Measurements from ENCODE around the gene PRTFDC1.

The PRTFDC1 gene

DNA sequence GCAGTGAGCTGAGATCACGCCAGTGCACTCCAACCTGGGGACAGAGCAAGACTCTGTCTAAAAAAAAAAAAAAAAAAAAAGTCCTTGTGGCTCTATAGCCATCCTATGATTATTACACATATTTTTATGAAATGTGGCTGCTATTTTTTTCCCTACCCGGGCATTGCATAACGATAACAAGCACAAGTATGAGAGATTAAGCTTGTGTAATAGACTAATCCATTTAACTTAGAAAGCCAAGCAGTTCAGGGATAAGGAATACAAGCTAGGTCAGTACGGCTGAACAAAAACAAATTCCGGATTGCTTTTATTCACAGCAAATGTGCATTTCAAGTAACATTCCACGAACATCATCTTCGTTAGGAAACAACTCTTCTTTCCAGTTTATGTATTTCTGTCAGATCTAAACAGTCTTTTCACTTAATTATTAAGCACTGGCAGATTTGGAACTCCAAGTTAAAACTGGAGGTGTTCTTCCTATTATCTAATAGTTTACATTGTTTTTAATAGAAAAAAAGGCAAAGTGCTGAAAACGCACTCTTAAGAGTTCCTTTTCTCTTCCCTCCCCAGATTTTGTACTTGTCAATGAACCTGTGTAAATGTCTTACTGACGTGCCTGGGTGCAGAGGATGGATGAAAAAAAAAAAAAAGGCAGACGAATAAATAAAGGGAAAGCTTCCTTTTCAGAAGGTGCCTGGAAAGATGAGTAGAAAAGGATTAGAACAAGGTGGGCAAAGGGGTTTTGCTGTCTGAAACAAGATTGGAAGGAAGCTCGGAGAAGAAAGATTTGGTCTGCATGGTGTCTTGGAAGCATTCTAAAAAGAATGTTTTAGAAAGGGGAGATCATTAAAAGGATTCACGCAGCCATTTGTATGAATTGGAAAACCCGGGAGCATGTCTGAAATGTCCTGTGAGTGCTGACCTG is 81.1 kb downstream of the PRTFDC1 start:
- H3K9ac ChIP-seq (ENCODE audit: low read length): no peak overlapping the region
- H3K4me3 ChIP-seq (ENCODE audit: low read depth, low read length): no peak overlapping the region

GRCh38 chr10:24869354-24870015 is 82.9 kb downstream of the PRTFDC1 start:
- Histone ChIP-seq H3K27me3 (ENCODE audit: control insufficient read depth, insufficient read depth, low read length) (no peaks in the 10 kb centered on the region), H3K4me3 (ENCODE audit: low read depth, low read length) (no peak overlapping the region), H3K9me3 (ENCODE audit: control insufficient read depth, insufficient read depth, low read depth, low read length) (no peaks in the 10 kb centered on the region), H3K4me1 (ENCODE audit: control insufficient read depth, insufficient read depth, low read length) (peaks cover 19% of the 10 kb centered on the region), H3K9ac (ENCODE audit: low read length) (no peak overlapping the region), H3K27ac (ENCODE audit: low read depth, low read length) (no peak overlapping the region), H3K36me3 (ENCODE audit: control insufficient read depth, insufficient read depth, low read length) (no peaks in the 10 kb centered on the region)

More for the DNA sequence above, 81.1 kb downstream of the PRTFDC1 start:
- Histone ChIP-seq H3K9me3 (ENCODE audit: control insufficient read depth, insufficient read depth, low read depth, low read length) (peaks cover 9% of the 10 kb centered on the region), H3K27ac (ENCODE audit: low read depth, low read length) (no peak overlapping the region), H3K36me3 (ENCODE audit: control insufficient read depth, insufficient read depth, low read length) (no peaks in the 10 kb centered on the region), H3K27me3 (ENCODE audit: control insufficient read depth, insufficient read depth, low read length) (no peaks in the 10 kb centered on the region), H3K4me1 (ENCODE audit: control insufficient read depth, insufficient read depth, low read length) (peaks cover 14% of the 10 kb centered on the region)

- H3K9me3 ChIP-seq (ENCODE audit: control insufficient read depth, insufficient read depth, low read depth, low read length): peaks cover 4% of the 10 kb centered on the region
- no peaks in the 10 kb centered on the region for H3K36me3 ChIP-seq (ENCODE audit: control insufficient read depth, insufficient read depth, low read length)
- no peak overlapping the region for H3K9ac ChIP-seq (ENCODE audit: low read length)
- no peak overlapping the region for H3K4me3 ChIP-seq (ENCODE audit: low read depth, low read length)
- peaks cover 15% of the 10 kb centered on the region for H3K4me1 ChIP-seq (ENCODE audit: control insufficient read depth, insufficient read depth, low read length)
- no peaks in the 10 kb centered on the region for H3K27me3 ChIP-seq (ENCODE audit: control insufficient read depth, insufficient read depth, low read length)
- H3K27ac ChIP-seq (ENCODE audit: low read depth, low read length): no peak overlapping the region
Measured at GRCh38 chr10:24866604-24867583, 85.5 kb downstream of the PRTFDC1 start.

- no peaks in the 10 kb centered on the region for H3K36me3 ChIP-seq (ENCODE audit: control insufficient read depth, insufficient read depth, low read length)
- no peak overlapping the region for H3K9ac ChIP-seq (ENCODE audit: low read length)
- H3K27me3 ChIP-seq (ENCODE audit: control insufficient read depth, insufficient read depth, low read length): no peaks in the 10 kb centered on the region
- peaks cover 13% of the 10 kb centered on the region for H3K4me1 ChIP-seq (ENCODE audit: control insufficient read depth, insufficient read depth, low read length)
- H3K9me3 ChIP-seq (ENCODE audit: control insufficient read depth, insufficient read depth, low read depth, low read length): peaks cover 4% of the 10 kb centered on the region
- H3K27ac ChIP-seq (ENCODE audit: low read depth, low read length): no peak overlapping the region
- no peak overlapping the region for H3K4me3 ChIP-seq (ENCODE audit: low read depth, low read length)
Measured at GRCh38 chr10:24865783-24866182, 86.6 kb downstream of the PRTFDC1 start.

- no peak overlapping the region for H3K9ac ChIP-seq (ENCODE audit: low read length)
- H3K9me3 ChIP-seq (ENCODE audit: control insufficient read depth, insufficient read depth, low read depth, low read length): peaks cover 4% of the 10 kb centered on the region
- no peaks in the 10 kb centered on the region for H3K27me3 ChIP-seq (ENCODE audit: control insufficient read depth, insufficient read depth, low read length)
- no peak overlapping the region for H3K4me3 ChIP-seq (ENCODE audit: low read depth, low read length)
- peaks cover 27% of the 10 kb centered on the region for H3K4me1 ChIP-seq (ENCODE audit: control insufficient read depth, insufficient read depth, low read length)
- no peak overlapping the region for H3K27ac ChIP-seq (ENCODE audit: low read depth, low read length)
- no peaks in the 10 kb centered on the region for H3K36me3 ChIP-seq (ENCODE audit: control insufficient read depth, insufficient read depth, low read length)
Measured at GRCh38 chr10:24862589-24862988, 89.8 kb downstream of the PRTFDC1 start.

GRCh38 chr10:24858288-24859270 is 93.8 kb downstream of the PRTFDC1 start:
- H3K27me3 ChIP-seq (ENCODE audit: control insufficient read depth, insufficient read depth, low read length): no peaks in the 10 kb centered on the region
- no peak overlapping the region for H3K4me3 ChIP-seq (ENCODE audit: low read depth, low read length)
- H3K36me3 ChIP-seq (ENCODE audit: control insufficient read depth, insufficient read depth, low read length): no peaks in the 10 kb centered on the region
- H3K27ac ChIP-seq (ENCODE audit: low read depth, low read length): no peak overlapping the region
- H3K9me3 ChIP-seq (ENCODE audit: control insufficient read depth, insufficient read depth, low read depth, low read length): peaks cover 4% of the 10 kb centered on the region
- peaks cover 20% of the 10 kb centered on the region for H3K4me1 ChIP-seq (ENCODE audit: control insufficient read depth, insufficient read depth, low read length)
- H3K9ac ChIP-seq (ENCODE audit: low read length): no peak overlapping the region

- Histone ChIP-seq H3K36me3 (ENCODE audit: control insufficient read depth, insufficient read depth, low read length) (no peaks in the 10 kb centered on the region), H3K27me3 (ENCODE audit: control insufficient read depth, insufficient read depth, low read length) (no peaks in the 10 kb centered on the region), H3K4me3 (ENCODE audit: low read depth, low read length) (no peak overlapping the region), H3K27ac (ENCODE audit: low read depth, low read length) (no peak overlapping the region), H3K9ac (ENCODE audit: low read length) (no peak overlapping the region), H3K9me3 (ENCODE audit: control insufficient read depth, insufficient read depth, low read depth, low read length) (no peaks in the 10 kb centered on the region), H3K4me1 (ENCODE audit: control insufficient read depth, insufficient read depth, low read length) (peaks cover 20% of the 10 kb centered on the region)
Measured at GRCh38 chr10:24857031-24857725, 95.2 kb downstream of the PRTFDC1 start.

DNA sequence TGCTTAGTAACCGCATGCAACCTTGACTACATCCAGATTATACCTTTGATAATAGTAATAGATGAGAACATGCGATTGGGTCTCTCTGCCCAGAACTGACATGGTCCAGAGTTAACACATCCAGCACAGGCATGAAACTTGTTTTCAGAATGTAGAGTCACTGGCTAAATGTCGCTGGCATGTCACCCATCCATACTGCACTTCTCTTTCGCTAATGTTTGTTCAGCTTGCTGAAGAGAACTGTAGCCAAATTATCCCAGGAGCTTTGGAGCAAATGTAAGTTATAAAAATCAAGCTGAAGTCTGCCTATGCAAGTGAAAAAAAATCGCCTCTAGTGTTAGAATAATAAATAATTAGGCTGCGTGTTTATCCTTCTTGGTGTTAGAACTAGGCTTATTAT is 98.2 kb downstream of the PRTFDC1 start:
- H3K9me3 ChIP-seq (ENCODE audit: control insufficient read depth, insufficient read depth, low read depth, low read length): no peaks in the 10 kb centered on the region
- H3K9ac ChIP-seq (ENCODE audit: low read length): no peak overlapping the region
- H3K27me3 ChIP-seq (ENCODE audit: control insufficient read depth, insufficient read depth, low read length): no peaks in the 10 kb centered on the region
- H3K36me3 ChIP-seq (ENCODE audit: control insufficient read depth, insufficient read depth, low read length): no peaks in the 10 kb centered on the region
- H3K4me1 ChIP-seq (ENCODE audit: control insufficient read depth, insufficient read depth, low read length): peaks cover 42% of the 10 kb centered on the region
- no peak overlapping the region for H3K4me3 ChIP-seq (ENCODE audit: low read depth, low read length)
- no peak overlapping the region for H3K27ac ChIP-seq (ENCODE audit: low read depth, low read length)

GRCh38 chr10:24853661-24854060 is 98.7 kb downstream of the PRTFDC1 start:
- no peaks in the 10 kb centered on the region for H3K9me3 ChIP-seq (ENCODE audit: control insufficient read depth, insufficient read depth, low read depth, low read length)

More at GRCh38 chr10:24853661-24854060, 98.7 kb downstream of the PRTFDC1 start:
- Histone ChIP-seq H3K4me3 (ENCODE audit: low read depth, low read length) (no peak overlapping the region), H3K9ac (ENCODE audit: low read length) (no peak overlapping the region), H3K27me3 (ENCODE audit: control insufficient read depth, insufficient read depth, low read length) (no peaks in the 10 kb centered on the region), H3K4me1 (ENCODE audit: control insufficient read depth, insufficient read depth, low read length) (peaks cover 38% of the 10 kb centered on the region), H3K27ac (ENCODE audit: low read depth, low read length) (no peak overlapping the region), H3K36me3 (ENCODE audit: control insufficient read depth, insufficient read depth, low read length) (no peaks in the 10 kb centered on the region)

Measured in HUES6 (cell line).